Cerebellar cortex (tissue), 1 donor: ENCODE measurements around the gene DNMT1.

Experiments used
- DNase-seq: peaks from one replicate; pipeline ENCODE4 v3.0.0-alpha.2; 2015; ENCODE audit warnings: low spot score

DNMT1 gene

DNA sequence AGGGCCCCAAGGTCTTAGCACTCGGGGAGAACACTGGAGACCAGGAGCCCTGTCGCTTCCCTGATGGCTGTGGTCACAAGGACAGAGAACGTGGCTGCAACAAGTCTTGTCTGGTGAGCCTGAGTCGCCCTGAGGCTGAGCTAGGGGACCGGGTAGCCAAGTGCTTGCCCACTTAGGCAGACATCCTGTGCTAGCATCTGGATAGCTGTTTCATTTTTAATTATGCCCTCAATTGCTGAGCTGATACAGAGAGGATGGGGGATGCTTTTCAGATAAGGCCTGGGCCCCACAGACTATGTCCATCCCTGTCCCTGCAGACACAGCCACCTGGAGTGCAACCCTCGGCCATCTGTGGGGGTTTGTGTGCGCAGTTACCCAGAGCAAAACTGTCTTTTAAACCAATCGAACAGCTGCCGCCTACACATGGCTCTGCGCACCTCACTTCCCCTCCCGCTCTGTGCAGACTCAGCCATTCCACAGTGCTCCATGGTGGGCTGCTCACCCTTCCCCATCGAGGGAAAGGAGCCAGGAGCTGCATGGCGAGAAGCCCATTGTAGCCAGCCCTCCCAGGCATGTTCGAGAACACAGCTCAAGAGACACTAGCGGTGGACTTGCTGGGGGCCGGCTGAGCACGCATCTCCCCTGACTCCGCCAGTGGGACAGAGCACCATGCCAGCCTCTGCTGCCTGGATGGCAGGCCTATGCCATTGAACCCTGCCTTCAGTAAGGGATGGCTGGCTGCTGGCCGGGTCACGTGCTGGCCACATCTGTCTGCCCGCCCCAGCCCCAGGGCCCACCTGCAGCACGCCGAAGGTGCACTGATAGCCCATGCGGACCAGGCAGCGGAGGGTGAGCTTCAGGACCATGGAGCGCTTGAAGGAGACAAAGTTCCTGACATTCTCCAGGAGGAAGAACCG lies 55.6 kb downstream of the DNMT1 start:
- DNase-seq: no peak

DNA sequence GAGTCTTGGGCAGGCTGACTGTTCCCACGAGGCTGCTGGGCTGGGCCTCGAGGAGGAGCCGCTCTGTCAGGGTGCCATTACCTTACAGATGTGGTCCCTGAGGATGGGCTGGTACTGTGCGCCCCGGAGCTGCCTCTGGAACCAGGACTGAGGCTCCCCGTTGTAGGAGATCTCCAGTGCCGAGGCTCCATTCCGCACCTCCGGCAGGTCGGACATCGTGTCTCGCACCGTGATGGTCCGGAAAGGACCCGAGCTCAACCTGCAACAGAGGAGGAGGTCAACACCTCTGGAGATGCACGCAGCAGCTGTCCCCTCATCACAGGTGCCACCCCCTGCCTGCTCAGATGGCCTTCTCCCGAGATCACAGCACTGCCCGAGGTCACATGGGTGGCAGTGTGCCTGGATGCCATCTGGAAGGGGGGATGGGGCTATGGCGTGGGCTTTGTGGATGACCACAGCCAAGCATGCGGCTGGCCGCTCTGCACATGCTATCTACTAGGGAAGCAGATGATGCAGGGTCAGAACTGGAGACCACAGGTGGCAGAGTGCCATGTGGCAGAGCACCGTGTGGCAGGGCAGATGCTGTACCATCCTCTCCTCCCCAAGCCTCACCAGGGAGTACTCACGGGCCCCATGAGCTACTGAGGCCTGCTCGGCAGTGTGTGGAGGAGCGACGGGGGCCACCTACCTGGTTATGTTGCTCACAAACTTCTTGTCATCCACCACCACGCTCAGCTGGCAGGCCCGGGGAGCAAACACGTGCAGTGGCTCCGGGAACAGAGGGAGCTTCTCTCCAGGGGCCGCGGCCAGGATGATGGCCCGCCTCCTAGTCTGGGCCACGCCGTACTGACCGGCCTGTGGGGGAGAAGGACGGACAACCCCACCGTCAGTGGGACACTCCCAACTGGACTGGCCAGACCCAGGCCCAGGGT lies 56.7 kb downstream of the DNMT1 start:
- peak; percentile 81 for DNase-seq

DNA sequence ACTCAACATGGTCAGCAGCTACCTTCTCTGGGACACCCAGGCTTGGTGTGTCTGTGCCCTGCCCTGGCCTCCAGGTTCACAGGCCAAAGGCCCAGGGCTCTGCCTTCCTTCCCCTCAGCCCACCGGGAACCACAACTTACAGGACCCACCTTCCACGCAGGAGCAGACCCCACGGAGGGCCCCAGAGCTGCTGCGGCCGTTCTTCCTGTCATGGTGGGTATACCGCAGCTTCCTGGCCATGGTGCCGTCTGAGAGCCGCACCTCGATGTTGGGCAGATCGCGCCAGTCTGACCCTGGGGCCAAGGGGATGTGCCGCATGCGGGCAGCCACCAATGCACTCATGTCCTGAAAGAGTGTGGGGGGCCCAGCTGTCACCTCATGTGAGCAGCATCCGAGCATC lies 57.8 kb downstream of the DNMT1 start:
- DNase-seq: no peak

DNA sequence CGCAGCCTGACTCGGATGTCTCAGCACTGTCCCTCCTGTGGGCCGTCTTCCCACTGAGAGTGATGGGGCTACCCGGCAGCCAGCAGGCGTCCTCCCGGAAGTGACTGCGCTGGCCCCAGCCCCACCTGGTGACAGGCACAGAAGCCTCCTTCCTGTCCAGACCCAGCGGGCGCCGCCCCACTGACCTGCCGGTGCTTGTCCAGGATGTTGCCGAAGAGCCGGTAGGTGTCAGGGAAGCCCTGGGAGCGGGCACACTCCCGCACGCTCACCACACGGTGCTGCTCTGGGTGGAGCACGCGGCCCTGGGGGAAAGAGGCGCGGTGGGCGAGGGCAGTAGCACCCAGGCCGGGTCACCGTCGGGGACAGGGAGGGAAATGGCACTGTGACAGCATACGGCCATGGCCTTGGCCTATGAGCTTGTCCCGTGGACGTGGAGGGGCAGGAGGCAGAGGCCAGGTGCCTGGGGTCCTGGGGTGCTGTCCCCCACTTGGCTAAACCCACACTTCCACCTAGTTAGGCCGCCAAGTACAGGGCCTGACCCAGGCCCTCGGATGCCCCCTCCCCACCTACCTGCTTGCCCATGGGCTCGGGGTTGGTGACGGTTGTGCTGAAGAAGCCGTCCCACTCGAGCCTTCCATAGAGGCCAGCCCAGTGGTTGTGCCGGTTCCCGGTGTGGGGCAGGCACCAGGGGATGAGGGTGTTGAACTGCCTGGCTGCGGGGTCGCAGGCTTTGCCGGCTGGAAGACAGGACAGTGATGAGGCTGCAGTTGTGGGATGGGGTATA lies 59.0 kb downstream of the DNMT1 start:
- no peak for DNase-seq

DNA sequence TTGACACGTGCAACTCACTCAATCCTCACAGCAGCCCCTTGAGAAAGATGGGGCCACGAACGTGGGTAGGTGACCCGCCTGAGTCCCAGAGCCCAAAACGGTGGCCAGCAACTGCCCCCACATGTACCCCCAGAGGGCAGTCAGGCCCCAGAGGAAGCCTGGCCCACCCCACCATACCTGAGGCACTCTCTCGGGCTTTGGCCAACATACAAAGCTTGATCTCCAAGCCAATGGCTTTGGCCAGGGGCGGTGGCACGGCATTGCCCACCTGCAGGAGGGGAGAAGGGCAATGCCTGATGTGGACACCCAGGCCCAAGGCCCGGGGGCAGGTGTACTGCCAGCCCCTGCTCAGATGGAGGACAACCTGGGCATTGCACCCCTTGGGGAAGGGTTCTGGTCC lies 60.7 kb downstream of the DNMT1 start:
- no peak for DNase-seq

DNA sequence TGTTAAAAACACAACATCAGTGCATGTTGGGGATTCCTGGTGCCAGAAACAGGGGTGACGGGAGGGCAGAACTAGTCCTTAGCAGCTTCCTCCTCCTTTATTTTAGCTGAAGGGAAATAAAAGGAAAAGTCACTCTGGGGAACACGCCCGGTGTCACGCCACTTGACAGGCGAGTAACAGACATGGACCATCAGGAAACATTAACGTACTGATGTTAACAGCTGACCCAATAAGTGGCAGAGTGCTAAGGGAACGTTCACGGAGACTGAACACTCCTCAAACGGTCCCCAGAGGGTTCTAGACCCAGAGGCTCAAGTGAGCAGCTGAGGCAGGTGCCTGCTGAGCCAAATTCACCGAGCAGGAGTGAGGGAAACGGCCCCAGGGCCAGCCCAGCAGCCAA lies 61.2 kb downstream of the DNMT1 start:
- no peak for DNase-seq

DNA sequence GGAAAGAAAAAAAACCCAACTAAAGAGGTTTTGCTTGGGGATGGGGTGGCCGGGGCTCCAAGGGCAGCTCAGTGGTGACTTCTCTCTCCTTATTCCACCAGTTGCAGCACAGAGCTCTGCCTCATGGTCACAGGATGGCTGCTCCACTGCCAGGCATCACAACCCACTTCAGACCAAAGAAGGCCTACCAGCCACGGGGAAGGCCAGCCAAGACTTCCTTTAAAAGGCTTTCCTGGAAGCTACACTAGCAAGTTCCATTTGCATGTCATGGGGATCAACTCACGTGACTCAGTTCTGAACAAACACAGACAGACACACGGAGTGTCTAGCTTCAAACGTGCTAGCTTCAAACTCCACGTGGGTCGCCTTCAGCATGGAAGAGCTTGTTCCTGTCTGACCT lies 61.8 kb downstream of the DNMT1 start:
- no peak for DNase-seq

DNA sequence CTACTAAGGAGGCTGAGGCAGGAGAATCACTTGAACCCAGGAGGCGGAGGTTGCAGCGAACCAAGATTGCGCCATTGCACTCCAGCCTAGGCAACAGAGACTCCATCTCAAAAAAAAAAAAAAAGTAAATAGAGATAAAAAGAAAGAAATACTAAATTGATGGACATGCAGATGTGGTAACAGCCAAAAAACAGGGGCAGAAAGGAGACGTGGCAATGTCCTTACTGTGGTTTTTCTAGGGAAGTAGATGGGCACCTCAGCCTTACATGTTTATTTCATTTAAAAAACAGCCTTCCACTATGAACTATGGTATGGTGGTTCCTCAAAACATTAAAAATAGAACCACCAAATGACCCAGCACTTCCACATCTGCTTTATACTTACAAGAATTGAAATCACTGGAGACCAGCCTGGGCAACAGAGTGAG lies 68.5 kb downstream of the DNMT1 start:
- no peak for DNase-seq

DNA sequence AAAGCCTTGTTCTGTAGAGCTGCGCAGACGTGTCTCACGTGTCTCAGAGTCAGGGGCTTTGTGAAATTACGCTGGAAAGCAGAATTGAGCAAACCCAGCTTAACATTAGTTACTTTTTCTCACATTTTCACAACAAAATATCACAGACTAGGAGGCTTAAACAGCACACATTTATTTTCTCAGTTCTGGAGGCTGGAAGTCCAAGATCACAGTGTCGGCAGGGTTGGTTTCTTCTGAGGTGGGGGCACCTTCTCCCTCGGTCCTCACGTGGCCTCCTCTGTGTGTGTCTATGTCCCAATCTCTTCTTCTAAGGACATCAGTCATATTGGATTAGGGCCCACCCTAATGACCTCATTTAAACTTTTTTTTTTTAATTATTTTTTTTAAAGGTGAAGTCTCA lies 70.3 kb downstream of the DNMT1 start:
- no peak for DNase-seq

DNA sequence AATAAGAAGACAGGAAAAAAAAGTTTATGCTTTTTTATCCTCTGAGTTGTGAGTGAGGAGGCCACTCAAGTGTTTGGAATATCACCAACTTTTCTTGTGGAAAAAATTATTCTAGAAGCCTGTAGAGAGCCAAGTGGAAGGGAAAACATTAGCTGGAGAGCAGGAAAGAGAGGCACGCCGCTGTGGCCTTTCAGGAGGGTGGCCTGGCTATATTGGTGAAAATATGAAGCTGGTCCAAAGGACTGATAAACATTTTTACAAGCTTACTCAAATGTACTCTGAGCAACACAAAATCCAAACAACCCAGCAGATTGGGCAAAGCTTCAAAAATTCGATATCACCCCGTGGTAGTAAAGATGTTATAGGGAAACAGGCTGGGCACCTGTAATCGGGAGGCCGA lies 72.7 kb downstream of the DNMT1 start:
- no peak for DNase-seq

DNA sequence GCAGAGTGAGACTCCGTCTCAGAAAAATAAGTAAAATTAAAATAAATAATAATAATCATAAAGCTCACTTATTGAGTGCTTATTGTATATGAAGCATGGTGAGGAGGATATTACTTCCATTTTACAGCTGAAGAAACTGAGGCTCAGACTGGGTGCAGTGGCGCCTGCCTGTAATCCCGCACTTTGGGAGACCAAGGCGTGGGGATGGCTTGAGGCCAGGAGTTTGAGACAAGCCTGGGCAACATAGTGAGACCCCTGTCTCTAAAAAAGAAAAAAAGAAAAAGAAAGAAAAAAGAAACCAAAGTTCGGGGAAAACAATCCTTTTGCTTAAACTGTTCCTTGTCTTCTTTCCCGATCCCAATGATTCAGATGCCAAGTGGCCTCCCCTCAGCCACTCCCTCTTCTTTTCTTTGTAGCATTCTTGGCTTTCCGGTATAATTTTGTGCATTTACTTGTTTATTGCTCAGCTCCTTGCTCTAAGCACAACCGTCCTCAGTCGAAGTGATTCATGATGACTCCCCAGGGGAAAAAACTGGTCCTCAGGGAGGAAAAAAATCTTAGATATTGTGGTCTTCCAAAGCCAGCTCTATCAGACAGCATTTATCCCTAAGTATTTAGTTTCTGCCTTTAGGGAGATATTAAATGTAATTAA lies 74.1 kb downstream of the DNMT1 start:
- DNase-seq: no peak

DNA sequence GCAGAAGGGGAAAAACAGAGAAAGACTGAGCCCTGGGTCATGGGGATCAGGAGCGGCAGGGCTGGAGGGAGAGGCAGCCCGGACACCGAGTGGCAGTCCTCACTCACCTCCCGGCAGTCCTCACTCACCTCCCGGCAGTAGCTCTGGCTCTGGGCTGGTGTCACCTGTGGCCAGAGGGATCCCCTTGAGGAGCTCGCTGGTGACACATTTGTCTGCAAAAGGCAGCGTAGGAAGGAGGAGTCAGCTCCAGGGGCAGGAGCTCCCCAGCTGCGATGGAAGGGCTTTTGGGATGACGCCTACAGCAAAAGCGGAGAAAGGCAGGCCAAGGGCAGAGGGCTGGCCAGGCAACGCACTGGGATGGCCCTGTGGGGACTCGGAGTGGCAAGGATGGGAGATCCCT lies 75.8 kb downstream of the DNMT1 start:
- no peak for DNase-seq

DNA sequence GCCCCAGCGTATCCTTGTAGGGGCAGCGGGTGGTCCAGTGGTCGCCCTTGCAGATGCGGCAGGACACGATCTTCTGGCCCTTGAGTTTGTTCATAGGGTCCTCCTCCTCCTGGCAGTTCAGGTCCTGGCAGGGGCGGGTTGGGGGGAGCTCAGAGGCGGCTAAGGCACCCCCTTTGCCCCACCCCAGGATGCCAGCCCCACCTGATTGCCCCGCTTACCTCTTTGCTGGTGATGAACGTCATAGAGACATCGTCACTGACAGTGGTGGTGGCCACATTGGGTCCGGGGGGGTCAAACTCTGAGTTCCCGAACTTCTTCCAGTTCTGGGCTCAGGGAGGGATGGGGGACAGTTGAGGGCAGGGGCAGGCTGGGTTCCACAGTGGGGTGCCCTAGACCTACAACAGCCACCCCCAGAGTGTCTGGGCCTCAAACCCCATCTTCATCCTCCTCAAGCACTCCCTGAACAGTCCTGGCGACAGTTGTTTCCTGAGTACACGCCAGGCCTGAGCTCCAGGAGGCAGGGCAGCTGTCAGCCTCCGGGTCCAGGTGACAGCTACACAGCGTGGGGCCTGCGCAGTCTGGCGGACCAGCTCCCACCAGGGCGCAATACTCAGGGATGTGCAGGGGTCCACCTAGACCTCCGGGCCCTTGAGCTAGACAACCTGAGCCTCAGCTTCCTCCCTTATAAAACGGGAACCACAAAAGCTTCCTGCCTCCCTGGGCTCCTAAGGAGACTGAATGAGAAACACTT lies 77.7 kb downstream of the DNMT1 start:
- no peak for DNase-seq

DNA sequence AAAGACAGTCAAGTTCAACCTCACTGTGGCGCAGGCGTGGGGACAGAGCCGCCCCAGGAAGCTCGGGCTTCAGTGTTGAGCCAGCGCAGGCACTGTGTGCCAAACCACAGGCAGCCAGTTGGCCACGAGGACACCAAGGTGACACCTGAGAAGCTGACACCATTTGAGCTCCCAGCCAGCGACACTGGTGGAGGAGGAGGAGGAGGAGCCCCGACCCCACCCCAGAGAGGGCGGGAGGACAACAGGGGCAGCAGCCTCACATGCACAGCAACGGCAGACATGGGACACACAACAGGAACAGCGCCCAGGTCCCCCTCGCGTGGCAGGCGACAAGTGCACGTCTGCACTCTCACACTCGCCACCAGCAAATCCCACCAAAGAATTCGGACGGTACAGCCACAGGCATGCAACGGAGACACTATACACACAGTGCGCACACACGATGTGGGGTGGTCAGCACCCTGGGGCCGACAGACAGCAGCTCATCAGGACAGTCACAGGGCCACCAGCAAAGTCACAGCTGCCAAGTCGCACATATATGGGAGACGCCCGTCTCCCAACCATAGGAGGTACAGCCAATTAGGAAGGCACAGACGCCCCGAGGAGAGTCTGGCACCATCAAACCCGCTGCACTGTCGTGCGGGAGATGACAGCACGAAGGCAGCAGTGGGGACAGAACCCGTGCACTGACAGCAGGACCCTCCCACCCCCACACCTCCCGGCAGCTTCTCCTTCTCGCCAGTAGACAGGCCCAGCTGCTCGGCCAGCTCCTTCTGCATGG lies 78.5 kb downstream of the DNMT1 start:
- no peak for DNase-seq

DNA sequence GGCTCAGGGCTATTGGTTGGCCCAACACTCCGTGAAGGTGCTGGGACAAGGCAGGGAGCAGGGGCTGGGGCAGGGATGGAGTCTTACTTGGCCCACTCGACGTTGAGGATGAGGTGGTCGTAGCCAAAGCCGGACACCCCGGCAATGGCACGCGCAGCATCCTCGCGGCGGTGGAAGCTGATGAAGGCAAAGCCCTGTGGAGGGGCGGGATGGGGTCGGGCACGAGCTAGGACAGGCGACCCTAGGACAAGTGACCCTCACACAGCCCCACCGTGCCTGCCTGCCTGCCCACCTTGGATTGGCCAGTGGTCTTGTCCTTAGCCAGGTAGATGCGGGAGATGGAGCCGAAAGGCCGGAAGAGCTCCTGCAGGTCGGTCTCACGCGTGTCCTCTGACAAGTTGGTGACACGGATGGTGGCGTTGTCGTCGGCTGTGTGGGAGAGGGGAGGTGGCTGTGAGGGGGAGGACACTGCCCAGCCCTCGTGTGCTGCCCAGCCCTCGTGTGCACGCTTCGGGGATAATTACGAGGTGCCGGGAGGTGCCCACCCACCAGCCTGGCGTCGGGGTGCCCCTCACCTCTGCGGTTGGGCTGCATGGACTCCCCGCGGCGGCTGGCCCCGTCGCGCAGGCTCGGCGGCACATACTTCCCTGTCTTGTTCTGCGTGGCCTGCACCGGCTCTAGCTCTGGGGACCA lies 79.2 kb downstream of the DNMT1 start:
- no peak for DNase-seq

DNA sequence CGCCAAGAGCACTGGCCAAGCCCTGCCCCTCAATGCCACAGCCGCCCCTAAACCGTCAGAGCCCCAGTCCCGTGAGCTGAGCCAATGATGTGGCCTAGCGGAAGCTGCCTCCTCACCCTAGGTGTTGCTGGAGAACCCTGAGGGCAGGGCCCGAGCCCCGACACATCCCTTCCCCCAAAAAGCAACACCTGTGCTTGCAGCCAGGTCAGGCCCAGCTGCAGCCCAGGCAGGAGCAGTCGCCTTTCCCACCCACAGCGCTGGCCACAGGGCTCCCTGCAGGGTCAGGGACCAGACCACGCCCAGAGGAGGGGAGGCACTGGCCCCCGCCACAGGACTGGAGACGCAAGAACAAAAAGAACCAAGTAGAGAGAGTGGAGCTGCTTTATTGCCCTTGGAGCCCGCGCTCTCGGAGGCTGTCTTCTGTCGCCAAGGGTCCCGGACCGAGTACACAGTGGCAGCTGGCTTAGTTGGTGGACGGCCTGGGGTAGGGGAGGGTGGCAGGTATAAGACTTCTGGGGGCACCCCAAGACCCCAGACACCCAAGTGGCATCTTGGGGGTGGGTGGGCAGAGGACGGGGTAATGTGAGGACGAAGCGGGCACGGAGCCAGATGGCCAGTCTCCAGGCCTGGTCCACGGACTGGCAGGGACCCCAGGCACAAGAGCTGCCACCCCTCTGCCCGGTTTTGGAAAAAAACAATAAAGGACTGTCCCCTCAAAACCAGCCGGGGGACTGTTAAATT lies 79.9 kb downstream of the DNMT1 start:
- no peak for DNase-seq

DNA sequence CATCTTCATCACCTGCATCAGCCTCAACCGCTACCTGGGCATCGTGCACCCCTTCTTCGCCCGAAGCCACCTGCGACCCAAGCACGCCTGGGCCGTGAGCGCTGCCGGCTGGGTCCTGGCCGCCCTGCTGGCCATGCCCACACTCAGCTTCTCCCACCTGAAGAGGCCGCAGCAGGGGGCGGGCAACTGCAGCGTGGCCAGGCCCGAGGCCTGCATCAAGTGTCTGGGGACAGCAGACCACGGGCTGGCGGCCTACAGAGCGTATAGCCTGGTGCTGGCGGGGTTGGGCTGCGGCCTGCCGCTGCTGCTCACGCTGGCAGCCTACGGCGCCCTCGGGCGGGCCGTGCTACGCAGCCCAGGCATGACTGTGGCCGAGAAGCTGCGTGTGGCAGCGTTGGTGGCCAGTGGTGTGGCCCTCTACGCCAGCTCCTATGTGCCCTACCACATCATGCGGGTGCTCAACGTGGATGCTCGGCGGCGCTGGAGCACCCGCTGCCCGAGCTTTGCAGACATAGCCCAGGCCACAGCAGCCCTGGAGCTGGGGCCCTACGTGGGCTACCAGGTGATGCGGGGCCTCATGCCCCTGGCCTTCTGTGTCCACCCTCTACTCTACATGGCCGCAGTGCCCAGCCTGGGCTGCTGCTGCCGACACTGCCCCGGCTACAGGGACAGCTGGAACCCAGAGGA lies 80.6 kb downstream of the DNMT1 start:
- DNase-seq: no peak

DNA sequence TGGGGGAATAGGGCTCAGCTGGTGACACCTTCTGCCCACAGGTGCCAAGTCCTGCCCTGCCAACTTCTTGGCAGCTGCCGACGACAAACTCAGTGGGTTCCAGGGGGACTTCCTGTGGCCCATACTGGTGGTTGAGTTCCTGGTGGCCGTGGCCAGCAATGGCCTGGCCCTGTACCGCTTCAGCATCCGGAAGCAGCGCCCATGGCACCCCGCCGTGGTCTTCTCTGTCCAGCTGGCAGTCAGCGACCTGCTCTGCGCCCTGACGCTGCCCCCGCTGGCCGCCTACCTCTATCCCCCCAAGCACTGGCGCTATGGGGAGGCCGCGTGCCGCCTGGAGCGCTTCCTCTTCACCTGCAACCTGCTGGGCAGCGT lies 81.2 kb downstream of the DNMT1 start:
- DNase-seq: no peak
